Middle frontal gyrus (tissue), 1 donor: ENCODE results near the gene FERMT2.

Source experiments
- DNase-seq: peaks from one replicate; pipeline ENCODE4 v3.0.0-alpha.2; 2015; ENCODE audit warnings: low spot score; ENCODE audit errors: extremely low spot score

Gene FERMT2

DNA sequence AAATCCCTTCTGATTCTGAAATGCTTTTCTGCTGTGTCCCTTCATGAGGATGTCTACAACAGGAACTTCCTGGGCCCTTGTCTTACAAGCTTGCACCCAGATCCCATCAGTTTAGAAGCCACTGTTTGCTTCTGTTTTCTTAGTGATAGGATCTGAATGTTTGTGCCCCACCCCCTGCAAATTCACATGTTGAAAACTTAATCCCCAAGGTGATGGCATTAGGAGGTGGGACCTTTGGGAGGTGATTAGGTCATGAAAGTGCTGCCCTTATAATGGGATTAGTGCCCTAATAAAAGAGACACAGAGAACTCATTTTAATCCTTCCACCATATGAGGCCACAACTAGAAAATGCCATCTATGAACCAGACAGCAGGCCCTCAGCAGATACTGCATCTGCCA lies 123.4 kb downstream of the FERMT2 start:
- DNase-seq, result no peak

DNA sequence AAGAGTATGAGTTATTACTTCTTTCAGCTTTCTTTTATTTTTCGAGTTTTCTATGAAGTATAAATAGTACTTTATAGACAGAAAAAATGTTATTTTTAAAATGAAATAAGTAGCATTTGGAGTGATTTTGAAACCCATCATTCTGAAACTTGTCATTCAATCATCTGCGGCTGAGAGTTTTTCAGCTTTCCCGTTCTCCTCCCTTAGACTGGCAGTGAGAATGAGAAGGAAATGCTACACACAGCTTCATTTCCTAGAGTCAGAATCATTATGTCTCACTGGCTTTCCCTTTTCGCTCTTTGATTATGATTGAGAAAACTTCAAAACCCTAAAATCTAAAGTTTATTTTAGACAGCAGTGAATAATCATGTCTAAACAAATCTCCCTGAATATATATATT lies 125.8 kb downstream of the FERMT2 start:
- no peak for DNase-seq

DNA sequence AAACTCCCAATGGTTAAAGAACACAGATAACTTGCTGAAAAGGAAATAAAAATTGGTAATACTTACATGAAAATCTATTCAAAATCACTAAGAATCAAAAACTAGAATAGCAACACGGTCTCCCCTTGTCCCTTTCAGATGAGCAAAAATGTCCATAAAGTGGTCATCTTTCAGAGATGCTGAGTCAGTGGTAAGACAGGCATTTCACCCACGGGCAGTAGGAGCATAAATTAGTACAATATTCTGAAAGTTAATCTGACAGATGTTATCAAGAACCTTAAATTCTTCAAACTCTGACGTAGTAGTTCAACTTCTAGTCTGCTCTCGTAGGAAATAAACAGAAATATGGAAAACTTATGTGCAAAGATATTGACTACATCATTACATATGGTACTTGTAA lies 126.4 kb downstream of the FERMT2 start:
- DNase-seq, result no peak

DNA sequence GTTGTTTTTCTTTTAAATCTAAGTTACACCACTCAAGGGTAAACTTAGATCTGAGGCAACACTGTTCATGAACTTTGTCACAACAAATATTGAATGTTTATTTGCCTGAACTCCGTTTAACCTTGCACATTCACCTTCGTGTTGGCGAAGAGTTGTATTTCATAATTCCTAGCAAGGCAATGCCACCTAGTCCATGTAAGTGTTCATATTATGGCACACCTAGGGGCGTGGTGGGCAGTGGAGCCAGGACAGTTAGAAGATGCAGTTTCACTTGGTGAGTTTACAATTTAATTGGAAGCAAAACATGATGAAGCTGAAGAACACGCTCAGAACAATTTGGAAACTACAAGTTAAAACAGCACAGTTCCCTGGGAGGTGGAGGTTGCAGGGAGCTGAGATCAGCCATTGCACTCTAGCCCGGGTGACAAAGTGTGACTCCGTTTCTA lies 129.0 kb downstream of the FERMT2 start:
- DNase-seq, result no peak

DNA sequence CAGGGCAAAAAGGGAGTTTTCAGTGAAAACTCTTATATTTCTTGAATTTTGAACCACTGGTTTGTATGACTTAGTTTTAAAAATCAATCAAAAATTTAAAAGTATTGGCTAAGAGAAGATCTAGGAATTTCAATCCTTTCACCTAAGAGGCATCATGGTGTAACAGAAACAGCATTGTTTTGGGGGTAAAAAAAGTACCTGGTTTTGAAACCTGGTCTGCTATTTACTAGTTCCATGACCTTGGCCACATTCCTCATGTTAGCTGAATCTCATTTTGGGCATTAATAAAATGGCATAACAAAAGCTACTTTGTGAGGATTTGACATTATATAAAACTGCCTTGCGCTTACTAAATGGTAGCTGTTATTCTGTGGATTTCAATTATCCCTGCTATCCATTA lies 142.7 kb downstream of the FERMT2 start:
- DNase-seq, result no peak
